ENCODE results near the gene APOC3. TPM values are rescaled to one million over a fixed set of nuclear protein-coding genes. Genes with fewer than 3 reads are reported as not detected.

Gene APOC3
- total RNA-seq, result not detected in 2 replicates
- polyA plus RNA-seq, result not detected in 2 replicates
- not detected in 2 replicates for polyA plus RNA-seq (2012)
- not detected in 2 replicates for polyA minus RNA-seq (ENCODE audit: low replicate concordance)

- TF ChIP-seq EZH2 (IDR thresholded peaks at IDR 0.05; ENCODE audit: low read length, missing control alignments) (no peak), CTCF (conservative IDR thresholded peaks at IDR 0.05 in 1 of 2, IDR thresholded peaks at IDR 0.05 in 1 of 2; ENCODE audit: low read depth in 1 of 2, low read length in 2 of 2) (no peak)
- no peaks in the 10 kb centered on the region for H3K36me3 ChIP-seq (ENCODE audit: control insufficient read depth, insufficient read depth, low read length)
- no peaks in the 10 kb centered on the region for H3K79me2 ChIP-seq (ENCODE audit: control insufficient read depth, insufficient read depth, low read length)
- H3K27ac ChIP-seq (ENCODE audit: insufficient read depth, low read length), result no peak within 1 kb of the TSS
- no peaks in the 10 kb centered on the region for H3K4me1 ChIP-seq (ENCODE audit: control insufficient read depth, extremely low read depth, insufficient read depth, low read length)
- no peaks in the 10 kb centered on the region for H3K9me3 ChIP-seq (ENCODE audit: control insufficient read depth, insufficient read depth, low read depth, low read length)
- no peak within 1 kb of the TSS for H3K4me3 ChIP-seq (replicated peaks in 1 of 4; ENCODE audit: control extremely low read depth in 1 of 4, insufficient read depth in 1 of 4, low read depth in 3 of 4, low read length in 4 of 4)
- no peak within 1 kb of the TSS for H3K9ac ChIP-seq (ENCODE audit: insufficient read depth, low read length)
- no peaks in the 10 kb centered on the region for H3K27me3 ChIP-seq (ENCODE audit: control insufficient read depth, insufficient read depth, low read length)
- H3K4me2 ChIP-seq (ENCODE audit: extremely low read depth, insufficient read depth, low read length), result no peak within 1 kb of the TSS
- no peaks in the 10 kb centered on the region for H4K20me1 ChIP-seq (ENCODE audit: control insufficient read depth, extremely low read depth, insufficient read depth, low read length)
- H2AFZ ChIP-seq (ENCODE audit: low read length), result no peak within 1 kb of the TSS
- DNase-seq (ENCODE audit: low read depth in 2 of 2), result peak; percentile 26
Measured at GRCh38 chr11:116829525-116830183, at the start of gene APOC3. APOC3 (plus strand) TSS chr11:116829907; CDS start chr11:116830583, 676 bp downstream.

- H3K79me2 ChIP-seq (ENCODE audit: control insufficient read depth, insufficient read depth, low read length), result peaks cover 11% of the 10 kb centered on the region
- DNase-seq (ENCODE audit: low read depth in 2 of 2), result peak; percentile 28 to 54
- no peak overlapping the region for H3K27ac ChIP-seq (ENCODE audit: insufficient read depth, low read length)
- H3K4me2 ChIP-seq (ENCODE audit: extremely low read depth, insufficient read depth, low read length), result no peak overlapping the region
- no peak overlapping the region for H3K9ac ChIP-seq (ENCODE audit: insufficient read depth, low read length)
- no peak for TF ChIP-seq EZH2 (IDR thresholded peaks at IDR 0.05; ENCODE audit: low read length, missing control alignments)
- no peak for TF ChIP-seq CTCF (conservative IDR thresholded peaks at IDR 0.05 in 1 of 2, IDR thresholded peaks at IDR 0.05 in 1 of 2; ENCODE audit: low read depth in 1 of 2, low read length in 2 of 2)
- no peaks in the 10 kb centered on the region for H3K9me3 ChIP-seq (ENCODE audit: control insufficient read depth, insufficient read depth, low read depth, low read length)
- peaks cover 3% of the 10 kb centered on the region for H3K4me1 ChIP-seq (ENCODE audit: control insufficient read depth, extremely low read depth, insufficient read depth, low read length)
- H2AFZ ChIP-seq (ENCODE audit: low read length), result no peak overlapping the region
- no peaks in the 10 kb centered on the region for H4K20me1 ChIP-seq (ENCODE audit: control insufficient read depth, extremely low read depth, insufficient read depth, low read length)
- H3K36me3 ChIP-seq (ENCODE audit: control insufficient read depth, insufficient read depth, low read length), result peaks cover 28% of the 10 kb centered on the region
- H3K27me3 ChIP-seq (ENCODE audit: control insufficient read depth, insufficient read depth, low read length), result no peaks in the 10 kb centered on the region
- no peak overlapping the region for H3K4me3 ChIP-seq (replicated peaks in 1 of 4; ENCODE audit: control extremely low read depth in 1 of 4, insufficient read depth in 1 of 4, low read depth in 3 of 4, low read length in 4 of 4)
Measured at GRCh38 chr11:116782728-116783127, 47.0 kb upstream of the APOC3 start.

- Histone ChIP-seq H2AFZ (ENCODE audit: low read length) (no peak overlapping the region), H3K4me2 (ENCODE audit: extremely low read depth, insufficient read depth, low read length) (no peak overlapping the region), H3K4me3 (replicated peaks in 1 of 4; ENCODE audit: control extremely low read depth in 1 of 4, insufficient read depth in 1 of 4, low read depth in 3 of 4, low read length in 4 of 4) (no peak overlapping the region), H3K36me3 (ENCODE audit: control insufficient read depth, insufficient read depth, low read length) (peaks cover 21% of the 10 kb centered on the region), H3K4me1 (ENCODE audit: control insufficient read depth, extremely low read depth, insufficient read depth, low read length) (peaks cover 3% of the 10 kb centered on the region), H3K27me3 (ENCODE audit: control insufficient read depth, insufficient read depth, low read length) (no peaks in the 10 kb centered on the region), H4K20me1 (ENCODE audit: control insufficient read depth, extremely low read depth, insufficient read depth, low read length) (no peaks in the 10 kb centered on the region), H3K9ac (ENCODE audit: insufficient read depth, low read length) (no peak overlapping the region), H3K9me3 (ENCODE audit: control insufficient read depth, insufficient read depth, low read depth, low read length) (no peaks in the 10 kb centered on the region), H3K27ac (ENCODE audit: insufficient read depth, low read length) (no peak overlapping the region), H3K79me2 (ENCODE audit: control insufficient read depth, insufficient read depth, low read length) (peaks cover 11% of the 10 kb centered on the region)
- TF ChIP-seq EZH2 (IDR thresholded peaks at IDR 0.05; ENCODE audit: low read length, missing control alignments) (no peak), CTCF (conservative IDR thresholded peaks at IDR 0.05 in 1 of 2, IDR thresholded peaks at IDR 0.05 in 1 of 2; ENCODE audit: low read depth in 1 of 2, low read length in 2 of 2) (no peak)
- no peak for DNase-seq (ENCODE audit: low read depth in 2 of 2)
Measured at GRCh38 chr11:116786326-116786725, 43.4 kb upstream of the APOC3 start.

Data from fibroblast of lung (primary cell).